ENCODE measurements around the gene UGT1A5.

DNA sequence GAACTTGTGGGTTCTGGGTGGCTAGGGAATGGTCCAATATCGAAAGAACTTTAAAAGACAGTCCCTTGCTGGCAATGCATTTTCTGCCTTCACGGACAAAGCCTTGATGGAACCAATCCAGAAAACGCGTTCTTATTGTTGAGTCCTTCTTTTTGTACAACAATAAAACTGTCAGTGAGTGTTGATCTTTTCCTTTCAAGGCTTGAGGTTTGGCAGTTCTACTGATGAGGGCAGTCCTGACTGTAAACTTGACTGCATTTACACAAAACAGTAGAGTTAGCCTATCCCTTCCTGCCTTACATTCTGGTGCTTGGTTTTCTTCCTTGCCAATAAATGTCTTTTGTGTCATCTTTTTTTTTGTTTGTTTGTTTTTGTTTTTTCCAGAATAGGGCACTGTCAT, 33.5 kb upstream of the UGT1A5 start:
- TF ChIP-seq EZH2 (IDR thresholded peaks at IDR 0.05; ENCODE audit: low read depth, unreplicated experiment), result no peak
- TF ChIP-seq, protein P1, sequence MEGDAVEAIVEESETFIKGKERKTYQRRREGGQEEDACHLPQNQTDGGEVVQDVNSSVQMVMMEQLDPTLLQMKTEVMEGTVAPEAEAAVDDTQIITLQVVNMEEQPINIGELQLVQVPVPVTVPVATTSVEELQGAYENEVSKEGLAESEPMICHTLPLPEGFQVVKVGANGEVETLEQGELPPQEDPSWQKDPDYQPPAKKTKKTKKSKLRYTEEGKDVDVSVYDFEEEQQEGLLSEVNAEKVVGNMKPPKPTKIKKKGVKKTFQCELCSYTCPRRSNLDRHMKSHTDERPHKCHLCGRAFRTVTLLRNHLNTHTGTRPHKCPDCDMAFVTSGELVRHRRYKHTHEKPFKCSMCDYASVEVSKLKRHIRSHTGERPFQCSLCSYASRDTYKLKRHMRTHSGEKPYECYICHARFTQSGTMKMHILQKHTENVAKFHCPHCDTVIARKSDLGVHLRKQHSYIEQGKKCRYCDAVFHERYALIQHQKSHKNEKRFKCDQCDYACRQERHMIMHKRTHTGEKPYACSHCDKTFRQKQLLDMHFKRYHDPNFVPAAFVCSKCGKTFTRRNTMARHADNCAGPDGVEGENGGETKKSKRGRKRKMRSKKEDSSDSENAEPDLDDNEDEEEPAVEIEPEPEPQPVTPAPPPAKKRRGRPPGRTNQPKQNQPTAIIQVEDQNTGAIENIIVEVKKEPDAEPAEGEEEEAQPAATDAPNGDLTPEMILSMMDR (conservative IDR thresholded peaks at IDR 0.05; ENCODE audit: low read depth in 2 of 2), result no peak
- no peak for TF ChIP-seq ZNF462 (CRISPR knock-in tag; IDR thresholded peaks at IDR 0.05)
- TF ChIP-seq EZH2phosphoT487 (IDR thresholded peaks at IDR 0.05; ENCODE audit: unreplicated experiment), result no peak
- TF ChIP-seq JUNB (IDR thresholded peaks at IDR 0.05; ENCODE audit: unreplicated experiment), result no peak
- TF ChIP-seq, protein P2, sequence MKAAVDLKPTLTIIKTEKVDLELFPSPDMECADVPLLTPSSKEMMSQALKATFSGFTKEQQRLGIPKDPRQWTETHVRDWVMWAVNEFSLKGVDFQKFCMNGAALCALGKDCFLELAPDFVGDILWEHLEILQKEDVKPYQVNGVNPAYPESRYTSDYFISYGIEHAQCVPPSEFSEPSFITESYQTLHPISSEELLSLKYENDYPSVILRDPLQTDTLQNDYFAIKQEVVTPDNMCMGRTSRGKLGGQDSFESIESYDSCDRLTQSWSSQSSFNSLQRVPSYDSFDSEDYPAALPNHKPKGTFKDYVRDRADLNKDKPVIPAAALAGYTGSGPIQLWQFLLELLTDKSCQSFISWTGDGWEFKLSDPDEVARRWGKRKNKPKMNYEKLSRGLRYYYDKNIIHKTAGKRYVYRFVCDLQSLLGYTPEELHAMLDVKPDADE (IDR thresholded peaks at IDR 0.05), result no peak
- TF ChIP-seq POLR2AphosphoS5 (IDR thresholded peaks at IDR 0.05; ENCODE audit: low read depth), result no peak
- no peak for TF ChIP-seq CREB1 (CRISPR knock-in tag; IDR thresholded peaks at IDR 0.05; ENCODE audit: low read depth)
- TF ChIP-seq, protein P3, sequence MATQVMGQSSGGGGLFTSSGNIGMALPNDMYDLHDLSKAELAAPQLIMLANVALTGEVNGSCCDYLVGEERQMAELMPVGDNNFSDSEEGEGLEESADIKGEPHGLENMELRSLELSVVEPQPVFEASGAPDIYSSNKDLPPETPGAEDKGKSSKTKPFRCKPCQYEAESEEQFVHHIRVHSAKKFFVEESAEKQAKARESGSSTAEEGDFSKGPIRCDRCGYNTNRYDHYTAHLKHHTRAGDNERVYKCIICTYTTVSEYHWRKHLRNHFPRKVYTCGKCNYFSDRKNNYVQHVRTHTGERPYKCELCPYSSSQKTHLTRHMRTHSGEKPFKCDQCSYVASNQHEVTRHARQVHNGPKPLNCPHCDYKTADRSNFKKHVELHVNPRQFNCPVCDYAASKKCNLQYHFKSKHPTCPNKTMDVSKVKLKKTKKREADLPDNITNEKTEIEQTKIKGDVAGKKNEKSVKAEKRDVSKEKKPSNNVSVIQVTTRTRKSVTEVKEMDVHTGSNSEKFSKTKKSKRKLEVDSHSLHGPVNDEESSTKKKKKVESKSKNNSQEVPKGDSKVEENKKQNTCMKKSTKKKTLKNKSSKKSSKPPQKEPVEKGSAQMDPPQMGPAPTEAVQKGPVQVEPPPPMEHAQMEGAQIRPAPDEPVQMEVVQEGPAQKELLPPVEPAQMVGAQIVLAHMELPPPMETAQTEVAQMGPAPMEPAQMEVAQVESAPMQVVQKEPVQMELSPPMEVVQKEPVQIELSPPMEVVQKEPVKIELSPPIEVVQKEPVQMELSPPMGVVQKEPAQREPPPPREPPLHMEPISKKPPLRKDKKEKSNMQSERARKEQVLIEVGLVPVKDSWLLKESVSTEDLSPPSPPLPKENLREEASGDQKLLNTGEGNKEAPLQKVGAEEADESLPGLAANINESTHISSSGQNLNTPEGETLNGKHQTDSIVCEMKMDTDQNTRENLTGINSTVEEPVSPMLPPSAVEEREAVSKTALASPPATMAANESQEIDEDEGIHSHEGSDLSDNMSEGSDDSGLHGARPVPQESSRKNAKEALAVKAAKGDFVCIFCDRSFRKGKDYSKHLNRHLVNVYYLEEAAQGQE (IDR thresholded peaks at IDR 0.05; ENCODE audit: unreplicated experiment), result no peak
- no peak for TF ChIP-seq NANOG (IDR thresholded peaks at IDR 0.05; ENCODE audit: borderline replicate concordance)
- no peak for TF ChIP-seq STAT1 (IDR thresholded peaks at IDR 0.05; ENCODE audit: unreplicated experiment)
- no peak for TF ChIP-seq ZNF331 (CRISPR knock-in tag; IDR thresholded peaks at IDR 0.05; ENCODE audit: low read depth)

Data from GM23338 (cell line).